ENCODE results near the gene UNC45A. TPM values are rescaled to one million over a fixed set of nuclear protein-coding genes. Genes with fewer than 3 reads are reported as not detected.

The UNC45A gene
- total RNA-seq, 1 experiment from 2014 or later = 101 TPM

GRCh38 chr15:90917569-90917968 lies 17.5 kb upstream of the UNC45A start:
- Mint-ChIP-seq H3K27ac (peak overlapping the region; percentile 17; the same call in 1 of the 2 replicates), H3K36me3 (peaks cover 15% of the 10 kb centered on the region), H3K4me1 (peaks cover 6% of the 10 kb centered on the region; the same call in 1 of the 2 replicates), H3K9me3 (no peaks in the 10 kb centered on the region), H3K4me3 (no peak overlapping the region), H3K27me3 (ENCODE audit: low read depth) (no peaks in the 10 kb centered on the region; the same call in 1 of the 2 replicates)
- TF ChIP-seq STAT6 (CRISPR knock-in tag; conservative IDR thresholded peaks at IDR 0.05; ENCODE audit: low read depth) = no peak
- TF ChIP-seq ARID4B (CRISPR knock-in tag; IDR thresholded peaks at IDR 0.05; ENCODE audit: borderline replicate concordance) = no peak
- TF ChIP-seq NR1H2 (CRISPR knock-in tag; IDR thresholded peaks at IDR 0.05) = no peak
- TF ChIP-seq IRF1 (CRISPR knock-in tag; IDR thresholded peaks at IDR 0.05) = no peak
- no peak for TF ChIP-seq ERG (CRISPR knock-in tag; IDR thresholded peaks at IDR 0.05)
- TF ChIP-seq PRRX2 (CRISPR knock-in tag; IDR thresholded peaks at IDR 0.05) = no peak
- no peak for TF ChIP-seq TEAD1 (CRISPR knock-in tag; IDR thresholded peaks at IDR 0.05)
- no peak for TF ChIP-seq ZNF396 (CRISPR knock-in tag; IDR thresholded peaks at IDR 0.05; ENCODE audit: borderline replicate concordance)
- TF ChIP-seq CREB1 (CRISPR knock-in tag; IDR thresholded peaks at IDR 0.05) = no peak
- no peak for TF ChIP-seq JAZF1 (CRISPR knock-in tag; IDR thresholded peaks at IDR 0.05)
- no peak for TF ChIP-seq MLX (CRISPR knock-in tag; IDR thresholded peaks at IDR 0.05)
- TF ChIP-seq ZNF317 (CRISPR knock-in tag; IDR thresholded peaks at IDR 0.05; ENCODE audit: borderline replicate concordance, low read depth) = no peak
- no peak for TF ChIP-seq ZNF138 (CRISPR knock-in tag; conservative IDR thresholded peaks at IDR 0.05)
- no peak for TF ChIP-seq RORB (CRISPR knock-in tag; IDR thresholded peaks at IDR 0.05)
- TF ChIP-seq ATF1 (CRISPR knock-in tag; IDR thresholded peaks at IDR 0.05) = no peak
- CTCF ChIA-PET = interaction anchor here (1.4 to 2.6 kb wide), 2 partner anchors 14 to 15 kb away, joined by 4 to 24 read pairs; partner anchors contain the start of genes HDDC3 and MAN2A2
- POLR2A ChIA-PET = no interaction called here
- ATAC-seq = no peak
- DNase-seq (ENCODE audit: low spot score) = no peak

All from WTC11 (cell line).